ENCODE data around the gene SRGAP2.
"Not testable (repeated sequence)": the region's sequence is repeated elsewhere in the genome, so short reads cannot be mapped to it uniquely, and the experiment has no call there.

DNA sequence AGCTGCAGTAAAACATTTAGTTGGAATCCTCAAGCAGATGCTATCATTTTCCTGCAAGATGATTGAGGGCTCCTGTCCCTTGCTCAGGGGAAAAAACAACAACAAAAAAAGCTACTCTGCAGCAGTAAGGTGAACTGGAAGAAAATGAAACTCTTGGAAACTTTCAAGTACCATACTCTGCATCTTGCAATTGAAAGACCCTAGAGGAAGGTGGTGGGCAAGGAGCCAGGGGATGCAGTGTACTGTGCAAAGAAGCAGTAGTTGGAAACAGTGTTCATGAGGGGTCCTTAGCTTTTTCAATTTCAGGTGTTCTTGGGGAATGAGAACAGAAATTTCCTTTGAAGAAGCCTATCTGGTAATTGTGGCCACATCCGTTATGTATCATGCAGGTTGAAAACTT, 7.5 kb downstream of the SRGAP2 start:
- not testable (repeated sequence) for TF ChIP-seq POLR2A, POLR2AphosphoS5 (IDR thresholded peaks at IDR 0.05)
- TF ChIP-seq, protein P1, sequence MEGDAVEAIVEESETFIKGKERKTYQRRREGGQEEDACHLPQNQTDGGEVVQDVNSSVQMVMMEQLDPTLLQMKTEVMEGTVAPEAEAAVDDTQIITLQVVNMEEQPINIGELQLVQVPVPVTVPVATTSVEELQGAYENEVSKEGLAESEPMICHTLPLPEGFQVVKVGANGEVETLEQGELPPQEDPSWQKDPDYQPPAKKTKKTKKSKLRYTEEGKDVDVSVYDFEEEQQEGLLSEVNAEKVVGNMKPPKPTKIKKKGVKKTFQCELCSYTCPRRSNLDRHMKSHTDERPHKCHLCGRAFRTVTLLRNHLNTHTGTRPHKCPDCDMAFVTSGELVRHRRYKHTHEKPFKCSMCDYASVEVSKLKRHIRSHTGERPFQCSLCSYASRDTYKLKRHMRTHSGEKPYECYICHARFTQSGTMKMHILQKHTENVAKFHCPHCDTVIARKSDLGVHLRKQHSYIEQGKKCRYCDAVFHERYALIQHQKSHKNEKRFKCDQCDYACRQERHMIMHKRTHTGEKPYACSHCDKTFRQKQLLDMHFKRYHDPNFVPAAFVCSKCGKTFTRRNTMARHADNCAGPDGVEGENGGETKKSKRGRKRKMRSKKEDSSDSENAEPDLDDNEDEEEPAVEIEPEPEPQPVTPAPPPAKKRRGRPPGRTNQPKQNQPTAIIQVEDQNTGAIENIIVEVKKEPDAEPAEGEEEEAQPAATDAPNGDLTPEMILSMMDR (IDR thresholded peaks at IDR 0.05): not testable (repeated sequence)

Data from prostate gland (tissue), 2 donors.